Liver (tissue), 3 donors: ENCODE data around the gene ZCCHC8.
"Not testable (repeated sequence)": the region's sequence is repeated elsewhere in the genome, so short reads cannot be mapped to it uniquely, and the experiment has no call there.

Source experiments
- CTCF ChIP-seq: fragments of 150-350 bp; IDR thresholded peaks from 2 replicates; pipeline ENCODE4 v1.5.1; 2017; ENCODE audit warnings: improper control_type of control experiment, low read depth, low read length; ENCODE audit not compliant: missing input control
- EGR1 ChIP-seq, 2 donors: IDR thresholded peaks; 2 replicates each; pipeline ENCODE4 v1.6.1; 2016 to 2018; ENCODE audit warnings: antibody characterized with exemption in 2 of 2, low read depth in 2 of 2
- FOXA1 ChIP-seq: IDR thresholded peaks from 2 replicates; pipeline ENCODE4 v1.6.1; 2016; ENCODE audit warnings: antibody characterized with exemption
- JUND ChIP-seq, 2 donors: IDR thresholded peaks; 2 replicates each; pipeline ENCODE4 v1.6.1; 2016; ENCODE audit warnings: antibody characterized with exemption in 2 of 2
- MAX ChIP-seq: IDR thresholded peaks from 2 replicates; pipeline ENCODE4 v1.6.1; 2016; ENCODE audit warnings: antibody characterized with exemption
- RAD21 ChIP-seq, 2 donors: IDR thresholded peaks; 2 replicates each; pipeline ENCODE4 v1.6.1; 2016; ENCODE audit warnings: antibody characterized with exemption in 2 of 2, mild to moderate bottlenecking in 2 of 2
- donor health status: healthy.
- donor health status: healthy.

GRCh38 chr12:122484385-122484784 is 16.3 kb downstream of the ZCCHC8 start:
- not testable (repeated sequence) for TF ChIP-seq CTCF; MAX; JUND (IDR thresholded peaks at IDR 0.05); FOXA1; RAD21 (IDR thresholded peaks at IDR 0.05); EGR1 (IDR thresholded peaks at IDR 0.05; ENCODE audit: low read depth in 2 of 2)
